ENCODE data around the gene ZDHHC1.
A peak's percentile ranks its signal among the peaks of the same experiment; 100 is the strongest.

ZDHHC1 gene

DNA sequence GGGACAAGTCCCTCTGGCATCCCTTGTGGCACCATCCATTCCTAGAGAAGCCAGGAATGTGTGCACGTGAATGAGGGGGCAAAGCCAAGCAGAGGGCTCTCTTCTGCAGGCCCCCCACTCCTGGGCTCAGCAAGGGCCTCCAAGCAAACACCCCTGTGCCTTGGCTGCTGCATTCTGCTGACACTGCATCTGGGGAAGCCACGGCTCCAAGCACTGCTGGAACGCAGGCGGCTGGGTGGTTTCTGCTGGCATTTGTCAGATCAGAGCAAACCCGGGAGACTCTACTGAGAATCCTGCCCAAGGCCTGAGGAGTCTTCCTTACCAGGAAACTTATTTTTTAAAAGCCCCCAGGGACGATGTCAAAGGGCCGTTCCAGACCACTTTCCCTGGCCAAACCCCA is 41.3 kb upstream of the ZDHHC1 start:
- TF ChIP-seq CTCF (IDR thresholded peaks at IDR 0.05; ENCODE audit: low read depth, low read length): no peak
- Histone ChIP-seq H3K4me1 (no peaks in the 10 kb centered on the region), H3K36me3 (0 out of 2 replicates have a peak, but pooled peaks cover 7% of the 10 kb centered on the region), H3K4me3 (ENCODE audit: low read depth, low read length) (no peak overlapping the region), H3K27me3 (no peaks in the 10 kb centered on the region), H3K9me3 (no peaks in the 10 kb centered on the region)
- no peak for DNase-seq

- peak; percentile 54 for TF ChIP-seq CTCF (IDR thresholded peaks at IDR 0.05; ENCODE audit: low read depth, low read length)
- no peak overlapping the region for H3K4me3 ChIP-seq (ENCODE audit: low read depth, low read length)
- no peaks in the 10 kb centered on the region for H3K9me3 ChIP-seq
- DNase-seq: peak; percentile 45
- H3K27me3 ChIP-seq: no peaks in the 10 kb centered on the region
- H3K4me1 ChIP-seq: no peaks in the 10 kb centered on the region
- 0 out of 2 replicates have a peak, but pooled peaks cover 7% of the 10 kb centered on the region for H3K36me3 ChIP-seq
These were observed 40.3 kb upstream of the ZDHHC1 start for GRCh38 chr16:67456391-67457081.

DNA sequence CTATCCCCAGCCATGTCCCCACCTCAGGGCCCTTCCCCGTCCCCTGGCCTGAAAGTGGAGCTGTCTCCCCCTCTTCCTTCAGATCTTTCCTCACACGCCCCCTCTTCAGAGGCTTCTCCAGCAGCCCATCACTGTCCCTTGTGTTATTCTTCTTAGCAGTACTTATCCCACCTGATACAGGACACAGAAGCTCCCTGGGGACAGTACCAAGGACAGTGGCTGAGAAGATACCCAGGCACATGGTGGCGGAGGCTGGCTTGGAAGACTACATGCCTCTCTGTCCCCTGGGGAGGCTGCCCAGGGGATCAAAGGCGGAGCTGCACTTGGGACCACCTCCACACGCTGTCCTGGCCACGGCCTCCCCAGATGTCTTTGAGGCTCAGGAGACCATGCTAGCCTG is 38.6 kb upstream of the ZDHHC1 start:
- no peak for TF ChIP-seq CTCF (IDR thresholded peaks at IDR 0.05; ENCODE audit: low read depth, low read length)
- 0 out of 2 replicates have a peak, but pooled peaks cover 7% of the 10 kb centered on the region for H3K36me3 ChIP-seq
- H3K4me1 ChIP-seq: no peaks in the 10 kb centered on the region
- no peak for DNase-seq
- no peaks in the 10 kb centered on the region for H3K9me3 ChIP-seq
- H3K27me3 ChIP-seq: no peaks in the 10 kb centered on the region
- no peak overlapping the region for H3K4me3 ChIP-seq (ENCODE audit: low read depth, low read length)

DNA sequence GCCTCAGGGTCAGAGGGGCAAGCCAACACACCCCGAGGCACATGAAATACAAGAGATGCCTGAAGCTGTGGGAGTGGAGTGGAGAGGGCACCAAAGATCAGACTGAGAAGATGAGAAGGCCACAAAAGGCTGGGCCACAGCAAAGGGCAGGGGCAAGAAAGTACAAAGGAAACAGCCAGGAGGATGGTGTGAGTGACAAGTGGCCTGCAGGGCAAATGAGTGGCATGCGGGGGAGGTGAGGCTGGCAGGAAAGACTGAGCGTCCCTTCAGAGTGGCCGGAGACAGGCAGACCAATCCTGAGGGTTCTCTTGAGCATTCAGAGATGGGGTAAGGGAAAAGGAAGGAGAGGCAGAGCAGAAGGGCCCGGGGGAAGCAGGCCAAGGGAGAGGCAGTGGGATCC is 37.8 kb upstream of the ZDHHC1 start:
- H3K27me3 ChIP-seq: no peaks in the 10 kb centered on the region
- DNase-seq: no peak
- peaks cover 7% of the 10 kb centered on the region; the same call in 1 of the 2 replicates for H3K36me3 ChIP-seq
- no peak overlapping the region for H3K4me3 ChIP-seq (ENCODE audit: low read depth, low read length)
- no peaks in the 10 kb centered on the region for H3K4me1 ChIP-seq
- TF ChIP-seq CTCF (IDR thresholded peaks at IDR 0.05; ENCODE audit: low read depth, low read length): no peak
- no peaks in the 10 kb centered on the region for H3K9me3 ChIP-seq

DNA sequence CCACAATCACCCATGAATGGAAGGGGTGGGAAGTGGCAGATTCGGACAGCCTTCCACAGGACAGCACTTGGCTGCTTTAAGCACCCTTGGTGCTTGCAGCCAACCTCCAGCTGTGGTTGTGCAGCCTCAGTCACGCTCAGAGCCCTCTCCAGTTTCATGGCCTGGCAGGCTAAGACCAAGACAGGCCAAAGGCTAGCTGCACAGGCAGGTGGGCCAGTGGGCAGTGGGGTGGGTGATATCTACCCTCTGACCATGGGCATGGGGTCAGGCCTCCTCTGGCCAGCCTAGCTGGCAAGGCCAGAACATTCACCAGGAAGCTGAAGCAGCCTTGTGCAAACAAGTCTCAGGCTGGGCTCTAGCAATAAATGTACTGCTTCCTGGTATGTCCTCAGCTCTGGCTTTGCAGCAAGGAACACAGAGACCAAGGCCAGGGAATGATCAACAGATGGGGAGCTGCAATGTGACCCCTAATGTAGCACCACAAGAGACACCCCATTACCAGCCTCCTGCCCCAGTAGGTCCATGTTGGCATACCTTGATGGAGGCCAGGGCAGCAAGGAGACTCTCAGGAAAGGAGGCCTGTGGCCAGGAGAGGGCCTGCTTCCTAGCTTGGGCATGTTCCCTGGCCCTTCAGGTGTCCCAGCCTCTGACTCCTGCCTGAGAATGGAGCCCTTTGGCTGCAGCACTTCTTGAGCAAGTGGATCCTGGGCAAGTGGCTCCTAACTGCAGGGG is 35.6 kb upstream of the ZDHHC1 start:
- no peaks in the 10 kb centered on the region for H3K9me3 ChIP-seq
- no peak for DNase-seq
- peaks cover 14% of the 10 kb centered on the region; the same call in 1 of the 2 replicates for H3K36me3 ChIP-seq

More for the DNA sequence above, 35.6 kb upstream of the ZDHHC1 start:
- H3K27me3 ChIP-seq: no peaks in the 10 kb centered on the region
- TF ChIP-seq CTCF (IDR thresholded peaks at IDR 0.05; ENCODE audit: low read depth, low read length): no peak
- no peaks in the 10 kb centered on the region for H3K4me1 ChIP-seq
- H3K4me3 ChIP-seq (ENCODE audit: low read depth, low read length): no peak overlapping the region
